ENCODE measurements around the gene SLC6A12.

GRCh38 chr12:242496-242895 lies 28.5 kb upstream of the SLC6A12 start:
- TF ChIP-seq CTCF (IDR thresholded peaks at IDR 0.05), result no peak
- no peak for TF ChIP-seq ZFX (IDR thresholded peaks at IDR 0.05; ENCODE audit: borderline replicate concordance)

Measured in 22Rv1 (cell line).